KG1 (cell line): ENCODE data around the gene GET3.

ENCODE experiments used
- DNase-seq: peaks from one replicate; lab custom pipeline; 2025; lab: John Stamatoyannopoulos, UW

Gene GET3

GRCh38 chr19:12752056-12752781, 14.9 kb downstream of the GET3 start:
- DNase-seq = no peak

DNA sequence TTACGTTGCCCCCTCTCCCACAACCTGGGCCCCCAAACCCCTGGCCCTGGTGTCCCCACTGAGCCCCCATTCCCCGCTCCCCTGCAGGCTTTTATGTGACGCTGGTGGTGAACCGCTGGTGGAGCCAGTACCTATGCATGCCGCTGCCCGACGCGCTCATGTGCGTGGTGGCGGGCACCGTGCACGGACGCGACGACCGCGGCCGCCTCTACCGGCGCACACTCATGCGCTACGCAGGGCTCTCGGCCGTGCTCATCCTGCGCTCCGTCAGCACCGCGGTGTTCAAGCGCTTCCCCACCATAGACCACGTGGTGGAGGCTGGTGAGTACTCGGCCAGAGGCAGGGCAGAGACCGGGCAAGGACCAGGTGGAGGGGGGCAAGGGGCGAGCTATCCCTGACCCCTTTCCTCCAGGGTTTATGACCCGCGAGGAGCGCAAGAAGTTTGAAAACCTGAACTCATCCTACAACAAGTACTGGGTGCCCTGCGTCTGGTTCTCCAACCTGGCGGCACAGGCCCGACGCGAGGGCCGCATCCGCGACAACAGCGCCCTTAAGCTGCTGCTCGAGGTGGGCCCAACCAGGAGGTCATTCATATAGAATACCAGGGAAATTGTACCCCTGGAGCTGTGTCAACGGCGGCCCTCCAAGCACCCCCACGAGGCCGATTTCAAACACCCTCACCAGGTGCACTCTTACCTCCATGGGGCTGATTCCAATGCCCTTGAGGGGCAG, 17.3 kb downstream of the GET3 start:
- DNase-seq = no peak

- no peak for DNase-seq
These were observed 19.0 kb downstream of the GET3 start for GRCh38 chr19:12756150-12756883.

GRCh38 chr19:12757544-12758274, 20.4 kb downstream of the GET3 start:
- peak; percentile 12 for DNase-seq

DNA sequence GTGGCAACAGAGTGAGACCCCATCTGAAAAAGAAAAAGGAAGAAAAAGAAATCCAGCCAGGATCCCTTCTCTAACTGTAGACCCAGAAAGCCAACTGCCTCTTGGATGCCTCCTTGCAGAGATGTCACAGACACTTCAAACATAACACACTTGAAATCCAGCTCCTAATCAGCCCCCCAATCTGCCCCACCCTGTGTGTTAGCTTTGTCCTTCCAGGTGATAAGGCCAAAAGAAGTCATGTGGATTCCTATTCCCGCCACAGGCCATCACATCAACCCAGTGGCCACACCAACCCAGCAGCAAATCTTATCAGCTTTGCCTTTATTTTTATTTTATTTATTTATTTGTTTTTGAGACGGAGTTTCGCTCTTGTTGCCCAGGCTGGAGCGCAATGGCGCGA, 22.4 kb downstream of the GET3 start:
- DNase-seq = no peak

DNA sequence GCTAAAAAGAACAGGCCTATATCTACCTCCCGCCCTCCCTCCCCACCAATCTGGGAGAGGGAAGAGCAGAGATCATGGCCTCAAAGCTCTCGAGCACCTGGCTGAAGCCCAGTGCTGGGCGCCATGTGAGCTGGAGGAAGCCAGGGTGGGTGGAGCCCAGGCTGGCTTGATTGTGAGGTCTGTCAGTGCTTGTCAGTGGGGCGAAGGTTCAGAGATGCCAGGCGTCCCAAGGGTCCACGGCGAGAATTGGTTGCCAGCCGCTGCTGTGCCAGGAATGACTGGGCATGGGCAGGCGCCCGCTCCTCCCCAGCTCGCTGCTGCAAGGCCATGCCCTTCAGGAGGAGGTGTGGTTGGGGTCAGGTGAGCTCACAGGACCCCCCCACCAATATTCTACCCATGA, 25.8 kb downstream of the GET3 start:
- DNase-seq = no peak

DNA sequence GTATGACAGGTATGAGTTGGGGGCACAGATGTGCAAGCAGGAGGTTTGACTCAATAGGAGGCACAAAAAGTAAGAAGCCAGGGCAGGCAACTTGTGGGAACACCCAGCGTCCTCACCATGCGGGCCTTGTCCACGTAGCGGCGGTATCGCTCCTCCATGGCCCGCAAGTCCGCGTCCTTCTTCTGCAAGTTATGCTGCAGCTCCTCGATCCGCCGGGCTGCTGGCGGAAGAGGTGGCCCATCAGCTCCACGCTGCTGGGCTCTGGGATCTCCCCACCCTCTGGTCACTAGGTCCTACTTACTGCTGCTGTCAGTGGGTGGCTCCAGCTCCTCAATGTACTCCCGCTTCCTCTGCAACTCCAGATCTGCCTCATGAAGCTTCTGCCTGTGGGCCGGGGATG, 27.4 kb downstream of the GET3 start:
- DNase-seq = no peak

- peak; percentile 42 for DNase-seq
These were observed 28.8 kb downstream of the GET3 start for GRCh38 chr19:12766051-12766521.

DNA sequence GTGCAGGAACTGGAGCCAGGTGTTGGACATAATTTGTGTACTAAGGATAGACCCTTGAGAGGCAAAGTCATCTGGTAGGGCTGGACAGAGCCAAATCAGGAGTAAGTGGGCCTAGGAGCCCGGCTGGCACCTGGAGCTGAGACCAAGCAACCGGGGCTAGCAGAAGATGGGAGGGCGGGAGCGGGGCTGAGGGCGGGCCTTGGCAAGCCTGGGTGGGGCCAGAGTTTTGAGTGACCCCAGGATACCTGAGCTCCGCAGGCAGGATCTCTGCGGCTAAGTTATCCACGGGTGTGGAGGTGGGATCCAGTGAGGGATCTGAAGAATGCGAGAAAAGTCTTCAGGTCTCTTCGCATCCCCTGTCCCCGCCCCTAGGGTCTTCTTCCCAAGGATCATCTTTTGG, 29.9 kb downstream of the GET3 start:
- no peak for DNase-seq

GRCh38 chr19:12767666-12768065, 30.4 kb downstream of the GET3 start:
- no peak for DNase-seq

DNA sequence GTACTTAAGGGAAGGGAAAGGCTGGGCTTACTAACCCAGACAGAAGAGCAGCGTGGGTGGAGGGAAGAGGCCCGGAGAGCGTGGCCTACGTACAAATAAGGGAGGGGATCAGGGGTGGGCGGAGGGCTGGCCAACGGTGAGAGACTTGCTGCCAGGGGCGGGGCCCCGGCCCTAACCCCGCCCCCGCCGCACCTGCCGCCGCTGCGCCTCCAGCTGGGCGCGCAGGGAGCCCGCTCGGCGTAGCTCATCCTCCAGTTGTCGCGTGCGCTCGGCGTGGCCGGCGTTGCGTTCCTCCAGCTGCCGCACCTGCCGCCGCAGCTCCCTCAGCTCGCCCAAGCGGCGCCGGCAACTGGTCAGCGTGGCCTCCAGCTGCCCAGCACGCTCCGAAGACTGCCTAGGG, 32.4 kb downstream of the GET3 start:
- no peak for DNase-seq

GRCh38 chr19:12770922-12771321, 33.6 kb downstream of the GET3 start:
- DNase-seq = no peak

- DNase-seq = no peak
These were observed 35.0 kb downstream of the GET3 start for GRCh38 chr19:12772323-12772722.

DNA sequence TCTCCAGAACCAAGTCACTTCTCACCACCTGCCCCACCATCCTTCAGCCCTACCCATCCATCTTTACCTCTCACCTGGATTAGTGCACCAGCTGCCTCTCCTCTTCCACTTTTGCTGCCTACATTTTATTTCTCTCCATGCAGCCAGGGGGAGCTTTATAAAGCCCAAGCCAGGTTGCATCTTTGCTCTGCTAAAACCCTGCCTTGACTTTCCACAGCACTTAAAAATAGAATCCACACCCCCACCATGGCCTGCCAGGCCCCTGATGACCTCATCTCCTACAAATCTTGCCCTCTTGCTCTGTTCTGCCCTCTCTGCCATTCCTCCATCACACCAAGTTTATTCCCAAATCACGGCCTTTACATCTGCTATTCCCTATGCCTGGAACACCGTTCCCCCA, 36.3 kb downstream of the GET3 start:
- no peak for DNase-seq

GRCh38 chr19:12774588-12775555, 37.6 kb downstream of the GET3 start, which contains the start of gene HOOK2:
Gene HOOK2, minus strand, starts transcription at chr19:12775552. Its CDS starts 103 bp downstream, at chr19:12775449.
- DNase-seq = no peak

DNA sequence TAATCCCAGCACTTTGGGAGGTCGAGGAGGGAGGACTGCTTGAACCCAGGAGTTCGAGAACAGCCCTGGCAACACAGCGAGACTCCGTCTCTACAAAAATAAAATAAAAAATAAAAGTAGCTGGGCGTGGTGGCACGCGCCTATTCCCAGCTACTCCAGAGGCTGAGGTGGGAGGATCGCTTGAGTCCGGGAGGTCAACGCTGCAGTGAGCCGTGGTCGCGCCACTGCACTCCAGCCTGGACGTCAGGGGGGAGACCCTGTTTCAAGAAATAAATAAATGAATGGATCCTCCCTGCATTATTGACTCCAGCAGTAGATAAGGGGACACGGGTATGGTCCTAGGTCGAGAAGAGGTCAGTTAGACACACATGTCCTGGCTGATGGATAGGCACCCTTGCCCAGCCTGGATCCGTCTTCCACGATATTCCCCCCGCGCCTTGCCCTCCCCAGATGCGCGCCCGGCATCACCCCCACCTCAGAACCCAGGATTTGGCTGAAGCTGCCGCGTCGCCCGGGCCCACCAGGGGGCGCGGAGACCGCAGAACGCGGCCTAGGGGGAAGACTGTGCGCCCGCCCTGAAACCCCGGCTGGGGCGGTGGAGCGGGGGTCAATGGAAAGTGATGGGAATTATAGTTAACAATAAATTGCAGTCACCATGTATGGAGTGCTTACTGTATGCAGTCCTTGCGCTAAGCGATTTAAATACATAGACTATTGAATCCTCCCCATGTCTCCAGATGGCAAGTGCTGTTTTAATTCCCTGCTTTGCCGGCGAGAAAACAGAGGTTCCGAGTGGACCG, 40.1 kb downstream of the GET3 start:
- DNase-seq = peak; percentile 51

DNA sequence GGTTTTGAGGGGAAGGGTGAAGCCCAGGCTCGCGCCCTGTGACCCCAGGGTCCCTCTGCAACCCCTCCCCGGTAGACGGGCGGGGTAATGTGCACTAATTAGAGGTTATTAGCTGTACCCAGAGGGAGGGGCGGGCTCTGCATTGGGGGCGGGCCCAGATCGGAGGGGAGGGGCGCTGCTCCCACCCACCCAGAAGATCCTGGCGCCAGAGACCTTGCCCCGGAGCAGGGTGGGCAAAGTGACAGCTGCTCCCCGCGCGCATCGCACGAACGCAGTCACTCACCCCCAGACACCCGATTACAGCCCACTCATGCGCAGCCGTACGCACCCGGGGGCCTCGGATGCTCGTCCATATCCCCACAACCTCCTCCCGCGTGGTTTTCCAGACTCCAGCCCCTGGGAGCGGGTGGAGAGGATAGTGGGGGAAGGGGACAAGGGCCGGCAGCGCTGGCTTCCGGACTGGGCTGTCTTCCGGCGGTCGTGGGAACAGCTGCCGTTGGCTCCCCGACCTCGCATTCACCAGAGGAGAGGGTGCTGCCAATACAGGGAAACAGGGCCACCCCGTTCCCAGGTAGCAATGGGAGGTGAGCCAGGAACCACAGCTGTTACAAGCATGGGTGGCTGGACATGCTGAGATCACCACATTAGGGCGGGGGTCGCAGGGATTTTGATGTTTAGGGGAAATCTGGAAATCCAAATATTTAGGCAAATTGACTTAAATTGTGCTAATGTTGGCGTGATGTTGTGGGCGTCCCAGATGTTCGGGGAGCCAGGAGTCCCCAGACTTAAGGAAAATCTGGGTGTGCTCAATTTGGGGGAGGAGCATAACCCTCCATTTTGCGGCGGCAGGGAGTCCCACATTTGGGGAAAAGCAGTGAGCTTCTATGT, 41.0 kb downstream of the GET3 start:
- no peak for DNase-seq

GRCh38 chr19:12778905-12779161, 41.5 kb downstream of the GET3 start:
- DNase-seq = no peak
